GM19025 (cell line): ENCODE measurements around the gene ZC3H13.
"Not testable (repeated sequence)": the region's sequence is repeated elsewhere in the genome, so short reads cannot be mapped to it uniquely, and the experiment has no call there.

Experiments used
- ATAC-seq: cut with Tn5 transposase; IDR thresholded peaks from one replicate; pipeline ENCODE4 v1.9.1; 2021; ENCODE audit warnings: mild to moderate bottlenecking, low read depth, moderate library complexity; ENCODE audit not compliant: unreplicated experiment

ZC3H13 gene

GRCh38 chr13:46010148-46010547 lies 42.4 kb downstream of the ZC3H13 start:
- ATAC-seq: no peak

DNA sequence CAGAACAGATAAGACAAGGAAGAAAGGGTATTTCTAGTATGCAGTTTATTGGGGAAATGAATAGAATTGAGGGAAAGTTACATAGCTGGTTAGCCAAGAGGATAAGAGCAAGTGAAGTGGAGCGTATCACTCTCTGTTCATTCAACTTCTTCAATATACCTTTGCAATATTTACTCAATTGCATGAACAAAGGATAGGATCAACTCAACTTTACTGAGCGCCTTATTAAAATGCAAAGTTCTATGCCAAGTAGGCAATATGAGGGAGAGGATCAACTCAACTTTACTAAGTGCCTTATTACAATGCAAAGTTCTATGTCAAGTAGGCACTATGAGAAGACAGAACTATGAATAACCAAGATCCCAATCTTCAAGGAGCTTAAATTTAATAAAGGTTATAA lies 43.9 kb downstream of the ZC3H13 start:
- ATAC-seq: no peak

GRCh38 chr13:46006688-46007452 lies 45.7 kb downstream of the ZC3H13 start:
- ATAC-seq: no peak

- no peak for ATAC-seq
These were observed 48.1 kb downstream of the ZC3H13 start for GRCh38 chr13:46004491-46004890.

DNA sequence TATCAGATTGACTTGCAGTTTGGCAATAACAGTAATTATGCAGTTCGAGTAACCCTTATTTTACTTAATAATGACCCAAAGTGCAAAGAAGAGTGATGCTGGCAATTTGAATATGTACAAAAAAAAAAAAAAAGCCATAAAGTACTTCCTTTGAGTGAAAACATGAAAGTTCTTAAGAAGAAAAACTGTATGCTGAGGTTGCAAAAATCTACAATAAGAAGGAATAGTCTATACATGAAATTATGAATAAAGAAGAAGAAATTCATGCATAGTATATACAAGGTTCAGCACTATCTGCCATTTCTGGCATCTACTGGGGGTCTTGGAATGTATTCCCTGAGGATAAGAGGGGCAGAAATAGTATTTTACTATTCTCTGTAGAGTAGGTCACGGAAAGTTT lies 55.9 kb downstream of the ZC3H13 start:
- no peak for ATAC-seq

DNA sequence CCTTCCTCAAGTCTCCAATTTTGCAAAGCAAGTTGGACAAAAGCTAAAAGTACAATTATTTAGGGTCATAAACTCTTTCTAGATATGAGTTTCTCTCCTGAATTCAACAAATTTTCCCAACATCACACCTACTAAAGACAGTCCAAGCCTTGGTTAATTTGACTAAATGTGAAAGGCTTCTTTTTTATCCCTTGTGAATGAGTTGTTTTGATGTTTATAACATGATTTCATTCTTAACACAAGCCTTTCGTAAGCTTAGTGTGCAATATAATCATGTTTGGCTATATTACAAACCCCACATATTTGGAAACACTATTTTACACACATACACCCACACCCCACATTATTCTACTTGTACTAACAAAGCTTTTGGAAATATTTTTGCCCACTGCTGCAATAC lies 57.3 kb downstream of the ZC3H13 start:
- ATAC-seq: no peak

- ATAC-seq: no peak
These were observed 57.8 kb downstream of the ZC3H13 start for GRCh38 chr13:45994752-45995151.

DNA sequence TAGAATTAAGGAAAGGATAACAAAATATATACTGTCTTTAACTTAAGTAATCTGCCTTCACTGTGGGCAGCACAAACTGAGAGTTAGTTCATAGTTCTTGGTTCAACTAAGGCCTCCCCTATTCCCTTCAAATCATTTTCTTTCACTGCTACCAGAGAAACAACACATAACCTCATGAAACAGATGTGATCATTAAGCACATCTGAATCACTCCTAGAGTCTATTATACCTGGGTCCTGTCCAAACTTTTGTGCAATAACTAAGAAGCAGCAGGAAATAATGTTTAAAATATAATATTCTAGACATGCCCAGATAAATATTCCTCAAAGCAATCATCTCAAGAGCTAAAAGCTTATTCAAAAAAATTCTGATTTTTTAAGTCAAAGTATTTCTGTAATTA lies 62.9 kb downstream of the ZC3H13 start:
- ATAC-seq: no peak

DNA sequence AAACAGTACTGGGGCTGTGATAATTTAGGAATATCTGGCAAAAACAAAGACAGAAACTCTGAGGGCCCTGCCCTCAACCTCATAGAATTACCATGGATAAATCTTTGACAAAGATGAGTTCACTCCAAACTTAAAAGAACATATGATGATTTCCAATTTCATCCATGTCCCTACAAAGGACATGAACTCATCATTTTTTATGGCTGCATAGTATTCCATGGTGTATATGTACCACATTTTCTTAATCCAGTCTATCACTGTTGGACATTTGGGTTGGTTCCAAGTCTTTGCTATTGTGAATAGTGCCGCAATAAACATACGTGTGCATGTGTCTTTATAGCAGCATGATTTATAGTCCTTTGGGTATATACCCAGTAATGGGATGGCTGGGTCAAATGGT lies 71.4 kb downstream of the ZC3H13 start:
- ATAC-seq: not testable (repeated sequence)

DNA sequence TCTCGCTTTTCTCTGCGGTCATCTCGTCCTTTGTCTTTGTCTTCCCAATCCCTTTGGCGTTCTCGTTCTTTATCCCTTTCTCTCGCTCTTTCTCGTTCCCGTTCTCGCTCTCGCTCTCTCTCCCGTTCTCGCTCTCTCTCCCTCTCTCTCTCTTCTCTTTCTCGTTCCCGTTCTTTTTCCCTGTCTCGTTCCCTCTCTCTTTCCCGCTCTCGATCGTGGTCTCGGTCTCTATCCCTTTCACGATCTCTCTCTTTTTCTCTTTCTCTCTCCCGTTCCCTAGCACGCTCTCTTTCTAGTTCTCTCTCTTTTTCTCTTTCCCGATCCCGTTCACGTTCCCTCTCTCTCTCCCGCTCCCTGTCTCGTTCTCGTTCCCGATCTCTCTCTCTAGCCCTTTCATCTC lies 77.2 kb downstream of the ZC3H13 start:
- no peak for ATAC-seq

- no peak for ATAC-seq
These were observed 78.0 kb downstream of the ZC3H13 start for GRCh38 chr13:45974500-45974899.

DNA sequence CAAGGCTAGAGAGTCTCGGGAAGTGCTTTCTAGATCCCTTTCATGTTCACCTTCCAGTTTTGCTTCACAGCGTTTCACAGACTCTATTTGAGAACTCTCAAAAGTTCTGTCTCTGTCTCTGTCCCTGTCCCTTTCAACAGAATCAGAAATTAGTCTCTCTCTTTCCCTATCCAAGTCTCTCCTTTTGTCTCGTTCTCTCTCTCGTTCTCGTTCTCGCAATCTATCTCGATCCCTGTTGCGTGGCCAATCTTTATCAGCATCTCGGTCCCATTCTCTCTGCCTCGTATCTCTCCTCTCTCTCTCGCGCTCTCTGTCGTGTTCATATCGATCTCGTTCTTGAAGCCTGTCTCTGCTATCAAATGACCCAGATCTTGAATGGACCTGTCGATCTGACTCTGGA lies 85.0 kb downstream of the ZC3H13 start:
- ATAC-seq: no peak

GRCh38 chr13:45966715-45967114 lies 85.8 kb downstream of the ZC3H13 start:
- ATAC-seq: no peak

DNA sequence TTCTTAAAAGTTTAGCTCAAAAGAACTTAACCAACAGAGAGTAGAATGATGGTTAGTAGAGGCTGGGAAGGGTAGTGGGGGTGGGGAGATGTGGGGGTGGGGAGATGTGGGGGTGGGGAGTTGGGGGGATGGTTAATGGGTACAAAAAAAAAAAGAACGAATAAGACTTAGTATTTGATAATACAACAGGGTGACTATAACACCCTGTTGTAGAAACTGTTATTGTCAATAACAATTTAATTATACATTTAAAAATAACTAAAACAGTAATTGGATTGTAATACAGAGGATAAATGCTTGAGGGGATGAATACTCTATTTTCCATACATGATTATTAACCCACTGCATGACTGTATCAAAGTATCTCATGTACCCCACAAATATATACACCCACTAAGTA lies 91.1 kb downstream of the ZC3H13 start:
- ATAC-seq: no peak

DNA sequence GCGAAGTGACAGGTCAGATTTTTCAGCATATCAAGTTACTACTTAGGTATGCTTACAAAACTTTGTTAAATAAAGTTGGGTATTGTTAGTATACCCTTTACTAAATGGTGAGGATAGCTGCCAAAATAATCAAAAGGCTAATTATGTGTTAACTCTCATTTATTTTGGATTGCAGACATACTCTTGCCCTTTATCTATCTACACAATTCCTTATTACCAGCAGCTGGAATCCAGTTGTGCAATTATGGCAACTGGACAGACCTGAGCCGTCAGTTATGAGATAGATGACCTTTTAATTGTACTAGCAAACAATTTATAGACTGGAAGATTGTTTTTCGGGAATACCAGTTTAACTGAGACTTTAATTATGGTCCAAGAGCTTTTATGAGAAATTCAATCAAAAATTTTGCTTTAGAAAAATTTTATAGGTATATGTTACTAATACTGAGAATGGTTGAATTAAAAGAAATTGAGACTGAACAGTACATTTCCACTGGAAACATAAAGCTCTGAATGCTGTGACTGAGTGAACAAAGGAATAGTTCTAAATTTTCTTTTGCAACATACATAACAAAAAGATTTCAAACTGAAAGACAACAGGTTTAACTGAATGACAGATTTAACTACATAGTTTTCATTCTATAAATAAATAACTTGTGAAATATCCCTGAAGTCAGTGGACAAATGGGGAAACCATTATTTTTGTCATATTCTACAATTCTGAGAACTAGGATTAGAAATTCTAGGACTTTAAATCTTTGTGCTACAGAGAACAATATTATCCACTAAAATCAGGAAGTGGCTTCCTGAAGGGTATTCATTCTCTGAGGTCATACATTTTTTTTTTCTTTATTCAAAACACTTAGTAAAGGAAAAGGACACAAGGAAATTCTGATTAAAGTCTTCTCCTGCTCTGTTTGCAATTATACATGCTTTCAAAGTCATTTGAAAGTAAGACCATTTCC lies 97.4 kb downstream of the ZC3H13 start:
- ATAC-seq: no peak

DNA sequence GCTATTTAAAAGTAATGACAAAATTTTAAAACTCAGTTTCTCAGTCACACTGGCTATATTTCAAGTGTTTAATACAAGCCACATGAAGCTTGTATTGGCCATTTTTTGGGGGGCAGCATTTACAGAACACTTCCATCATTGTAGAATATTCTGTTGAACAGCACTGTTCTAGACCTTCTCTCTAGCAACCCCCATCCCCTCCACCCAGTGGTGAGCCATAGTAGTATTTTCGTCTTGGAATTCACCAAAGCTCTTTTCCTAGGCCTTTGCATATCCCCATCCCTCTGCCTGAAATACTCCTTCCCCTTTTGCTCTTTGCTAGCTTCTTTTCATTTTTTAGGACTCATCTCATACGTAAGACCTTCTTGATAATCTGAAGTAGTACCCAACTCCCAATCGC lies 99.5 kb downstream of the ZC3H13 start:
- no peak for ATAC-seq

GRCh38 chr13:45951724-45952123 lies 100.8 kb downstream of the ZC3H13 start:
- ATAC-seq: no peak

- ATAC-seq: no peak
These were observed 101.4 kb downstream of the ZC3H13 start for GRCh38 chr13:45951166-45951565.

DNA sequence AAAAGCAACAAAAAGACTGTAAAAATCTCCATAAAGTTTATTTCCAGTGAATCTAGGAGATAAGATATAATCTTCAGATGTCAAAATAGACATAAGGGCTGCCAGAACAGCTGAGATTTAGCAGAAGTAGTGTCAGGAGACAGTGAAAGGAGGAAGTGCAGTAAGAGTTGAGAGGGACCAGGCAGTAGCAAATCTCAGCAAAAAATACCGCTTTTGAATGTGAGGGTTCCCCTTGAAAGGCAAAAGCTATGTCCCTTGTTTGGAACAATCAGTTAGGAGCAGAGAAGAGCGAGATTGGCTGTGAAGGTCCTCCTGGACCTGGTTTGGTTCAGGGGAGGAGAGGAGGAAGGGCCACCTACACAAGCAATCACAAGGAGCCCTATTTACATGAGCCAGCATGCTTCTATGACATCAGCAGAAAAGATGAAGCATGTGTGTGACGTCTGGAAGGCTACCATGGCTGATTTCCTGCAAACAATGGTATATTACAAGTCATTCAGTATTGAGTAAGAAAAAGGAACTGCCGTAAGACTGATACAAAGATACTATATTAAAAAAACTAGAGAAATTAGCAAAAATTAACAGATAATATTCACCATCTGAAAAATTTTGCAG lies 102.1 kb downstream of the ZC3H13 start:
- ATAC-seq: no peak

DNA sequence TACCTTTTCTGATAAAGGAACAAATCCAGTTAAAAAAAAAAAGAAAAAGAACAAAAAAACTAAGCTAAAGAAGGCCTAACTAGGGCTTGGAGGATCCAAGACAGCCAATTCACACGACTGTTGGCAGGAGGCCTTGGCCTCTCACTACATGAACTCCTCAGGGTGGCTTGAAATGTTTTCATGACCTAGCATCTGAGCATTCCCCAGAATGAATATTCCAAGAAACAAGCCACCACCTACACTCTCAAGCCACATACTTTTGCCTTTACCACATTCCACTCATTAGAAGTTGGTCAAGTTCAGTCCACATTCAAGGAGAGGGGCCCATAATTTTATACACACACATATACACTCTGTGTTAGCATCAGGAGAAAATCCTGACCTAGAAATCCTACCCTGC lies 103.4 kb downstream of the ZC3H13 start:
- no peak for ATAC-seq

DNA sequence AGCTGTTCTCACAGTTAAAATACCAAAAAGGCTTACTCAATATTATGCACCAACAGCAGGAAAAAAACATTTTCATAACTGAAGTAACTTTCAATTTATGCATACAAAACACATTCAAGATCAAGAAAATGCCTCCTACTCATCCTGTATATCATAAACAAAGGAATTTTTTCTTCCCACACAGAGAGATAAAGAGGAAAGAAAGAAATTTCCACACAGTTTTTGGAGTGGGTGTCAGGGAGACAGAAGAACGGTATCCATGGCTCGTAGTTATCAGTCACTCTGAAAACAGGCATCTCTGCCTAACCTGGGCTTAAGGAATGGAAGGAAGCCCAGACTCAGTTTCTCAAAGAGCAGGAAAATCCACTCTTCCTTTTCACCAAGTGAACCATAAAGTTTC lies 108.6 kb downstream of the ZC3H13 start:
- no peak for ATAC-seq
